ENCODE data around the gene GALK1.
"Not testable (repeated sequence)": the region's sequence is repeated elsewhere in the genome, so short reads cannot be mapped to it uniquely, and the experiment has no call there.

The GALK1 gene

DNA sequence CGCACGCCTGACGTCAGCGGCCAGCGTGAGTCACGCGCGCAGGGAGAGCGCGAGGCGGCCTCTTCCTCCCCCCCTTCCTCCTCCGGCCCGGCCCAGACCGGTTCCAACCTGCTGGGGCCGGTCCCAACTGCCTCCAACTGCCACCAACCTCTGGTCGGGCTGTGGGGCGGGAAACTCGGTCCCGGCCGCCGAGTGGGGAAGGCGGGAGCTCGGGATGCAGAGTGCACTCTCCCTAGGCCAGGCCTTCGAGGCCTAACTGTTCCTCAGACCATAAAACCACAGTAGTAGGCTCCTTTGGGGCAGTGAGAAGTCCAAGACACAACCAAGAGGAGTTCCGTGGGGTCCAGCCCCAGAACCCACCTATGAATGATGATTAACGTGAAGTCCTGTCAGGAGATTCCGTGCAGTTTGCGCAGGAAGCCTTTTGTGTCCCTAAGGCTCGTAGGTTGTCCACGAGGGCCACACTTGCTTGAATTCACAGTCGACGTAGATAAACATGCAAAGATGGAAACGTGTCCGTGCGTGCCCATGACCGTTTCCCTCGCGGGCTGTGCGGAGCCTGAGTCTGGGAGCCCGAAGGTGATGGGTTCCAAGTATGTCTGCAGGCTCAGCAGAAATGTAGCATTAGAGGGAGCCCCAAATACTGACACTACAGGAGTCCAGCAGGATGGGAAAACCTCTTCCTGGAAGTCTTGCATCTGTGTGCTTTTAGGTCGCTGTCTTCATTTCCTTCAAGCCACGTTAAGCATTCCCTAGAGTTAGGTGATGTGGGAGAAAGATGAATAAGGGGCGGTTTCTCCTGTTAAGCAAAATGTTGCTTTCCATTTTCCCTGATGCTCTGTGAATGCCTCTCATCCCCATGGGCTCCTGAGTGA lies 20.3 kb upstream of the GALK1 start:
- H3K27ac ChIP-seq: peak overlapping the region; percentile 98
- peak; percentile 58 for DNase-seq (ENCODE audit: low read depth, low spot score)

DNA sequence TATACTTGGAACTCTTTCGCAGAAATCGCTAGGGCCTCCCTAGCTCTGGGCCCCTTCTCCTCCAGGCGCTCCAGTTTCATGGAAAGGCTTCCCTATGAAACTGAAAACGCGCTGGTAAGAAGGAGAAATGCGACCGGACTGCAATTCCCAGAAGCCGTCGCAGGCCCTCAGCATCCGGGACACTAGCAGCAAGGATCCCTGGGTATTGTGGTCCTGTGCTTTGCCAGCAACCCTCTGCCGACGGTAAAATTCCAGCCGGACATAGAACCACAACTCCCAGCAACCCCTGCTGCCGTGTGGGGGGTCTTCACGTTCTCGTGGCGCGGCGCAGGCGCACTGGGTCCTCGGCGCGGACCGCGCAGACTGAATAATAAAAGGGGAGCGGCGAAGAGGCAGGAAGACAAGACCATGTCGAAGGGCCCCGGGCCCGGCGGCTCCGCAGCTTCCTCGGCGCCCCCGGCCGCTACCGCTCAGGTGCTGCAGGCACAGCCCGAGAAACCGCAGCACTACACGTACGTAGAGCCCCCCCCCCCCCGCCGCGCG lies 19.6 kb upstream of the GALK1 start, which contains the start of gene UNK:
Gene UNK, plus strand, starts transcription at position 334 of the 543 bp plus-strand sequence. Its CDS starts 75 bp downstream, at position 409.
- DNase-seq (ENCODE audit: low read depth, low spot score): peak; percentile 98
- H3K27ac ChIP-seq: peak within 1 kb of the TSS; percentile 98

DNA sequence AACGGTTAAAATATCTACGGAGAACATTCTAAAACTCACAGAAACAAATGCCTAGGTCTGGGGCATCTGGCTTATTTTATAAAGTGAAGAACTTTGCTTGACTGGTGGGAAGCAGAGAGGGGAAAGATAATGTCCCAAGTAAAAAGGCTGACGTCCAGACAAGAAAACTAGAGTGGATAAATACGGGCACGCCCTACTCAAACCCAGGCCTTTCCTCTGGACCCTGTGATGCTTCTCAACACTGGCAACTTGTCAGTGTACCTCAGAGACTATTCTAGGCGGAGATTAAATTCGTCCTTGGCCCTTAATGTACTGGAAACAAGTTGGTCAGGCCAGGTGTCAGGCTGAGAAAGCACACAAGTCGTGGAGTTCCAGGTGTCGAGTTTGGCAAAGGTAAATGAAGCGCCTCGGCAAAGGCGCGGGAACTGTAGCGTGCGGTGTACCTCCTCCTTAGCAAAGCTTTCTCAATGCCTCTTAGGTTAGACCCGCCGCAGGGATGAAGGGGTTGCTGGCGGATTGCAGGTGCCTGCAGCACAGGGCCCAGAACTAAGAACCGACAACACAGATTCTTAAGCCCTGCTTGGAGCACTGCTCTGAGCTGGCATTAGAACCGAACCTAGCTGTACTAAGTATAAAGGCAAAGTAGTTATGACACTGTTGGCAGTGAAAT lies 18.9 kb upstream of the GALK1 start:
- peak overlapping the region; percentile 98 for H3K27ac ChIP-seq
- DNase-seq (ENCODE audit: low read depth, low spot score): no peak

DNA sequence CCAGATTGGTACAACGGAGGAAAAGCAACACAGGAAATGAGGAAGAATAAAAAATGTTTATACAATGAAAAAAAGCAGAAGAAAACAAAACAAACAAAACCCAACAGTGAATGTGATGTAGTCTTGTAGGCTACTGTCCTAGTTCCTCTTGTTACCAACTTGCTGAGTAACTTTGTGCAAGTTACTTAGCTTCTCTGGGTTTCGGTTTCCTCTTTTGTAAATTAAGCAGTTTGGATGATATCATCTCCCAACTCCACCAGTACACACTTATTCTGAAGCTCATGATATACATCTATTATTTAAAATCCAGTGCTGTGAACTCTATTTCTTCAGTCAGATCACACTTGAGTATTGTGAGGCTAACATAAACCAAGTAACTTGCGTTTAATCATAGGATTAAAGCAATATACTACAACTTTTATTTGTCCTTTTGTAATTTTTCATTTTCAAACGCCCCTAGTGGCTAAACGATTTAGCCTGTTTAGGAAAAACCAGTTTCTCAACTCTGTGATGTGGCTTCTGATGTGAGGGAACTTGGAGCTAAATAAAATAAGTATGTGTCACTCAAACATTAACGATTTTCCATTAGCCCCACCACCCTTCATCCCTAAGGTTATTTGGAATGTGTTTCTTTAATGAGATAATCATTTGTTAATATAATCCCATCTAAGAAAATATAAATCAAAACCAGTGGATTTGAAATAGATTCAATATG lies 18.2 kb upstream of the GALK1 start:
- DNase-seq (ENCODE audit: low read depth, low spot score): peak; percentile 61
- peak overlapping the region; percentile 98 for H3K27ac ChIP-seq

DNA sequence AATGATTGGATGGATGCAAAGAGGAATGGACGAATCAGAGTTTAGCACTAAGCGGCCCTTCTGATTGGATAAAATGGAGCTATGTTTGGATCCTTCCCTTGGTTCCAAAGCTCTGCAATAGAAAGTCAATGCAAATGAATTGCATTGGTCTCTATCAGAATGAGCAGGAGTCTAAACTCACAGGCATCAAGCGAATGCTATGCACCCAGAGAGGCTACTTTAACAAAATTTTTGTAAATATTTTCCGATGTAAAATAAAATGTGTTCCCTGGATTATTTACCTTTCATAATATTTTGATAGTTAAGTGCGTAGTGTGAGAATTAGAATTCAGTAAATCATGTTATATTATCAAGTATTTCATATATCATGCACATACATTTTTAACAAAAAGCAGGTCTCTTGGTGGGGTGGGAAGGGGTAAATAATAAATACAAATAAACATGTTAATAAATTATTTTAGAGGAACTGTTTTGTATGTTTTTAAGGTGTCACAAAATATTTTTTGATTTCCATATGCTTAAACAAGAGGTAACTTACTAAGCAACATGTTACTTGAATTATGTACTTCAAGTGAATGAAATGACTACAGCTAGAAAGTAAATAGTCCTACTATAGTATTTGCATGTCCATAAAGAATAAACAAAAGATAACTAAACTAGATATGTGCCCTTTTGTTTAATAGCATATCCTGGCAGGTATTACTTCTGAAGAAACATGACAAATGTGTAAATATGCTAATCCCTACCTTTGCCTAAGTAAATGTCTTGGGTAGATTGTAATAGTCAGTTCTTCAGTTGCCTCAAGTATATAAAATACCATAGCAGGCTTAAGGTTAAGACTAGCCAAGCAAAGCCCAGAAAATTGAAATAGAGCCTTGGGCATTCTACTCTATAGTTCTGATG lies 15.2 kb upstream of the GALK1 start:
- DNase-seq (ENCODE audit: low read depth, low spot score): no peak
- peak overlapping the region; percentile 97 for H3K27ac ChIP-seq

DNA sequence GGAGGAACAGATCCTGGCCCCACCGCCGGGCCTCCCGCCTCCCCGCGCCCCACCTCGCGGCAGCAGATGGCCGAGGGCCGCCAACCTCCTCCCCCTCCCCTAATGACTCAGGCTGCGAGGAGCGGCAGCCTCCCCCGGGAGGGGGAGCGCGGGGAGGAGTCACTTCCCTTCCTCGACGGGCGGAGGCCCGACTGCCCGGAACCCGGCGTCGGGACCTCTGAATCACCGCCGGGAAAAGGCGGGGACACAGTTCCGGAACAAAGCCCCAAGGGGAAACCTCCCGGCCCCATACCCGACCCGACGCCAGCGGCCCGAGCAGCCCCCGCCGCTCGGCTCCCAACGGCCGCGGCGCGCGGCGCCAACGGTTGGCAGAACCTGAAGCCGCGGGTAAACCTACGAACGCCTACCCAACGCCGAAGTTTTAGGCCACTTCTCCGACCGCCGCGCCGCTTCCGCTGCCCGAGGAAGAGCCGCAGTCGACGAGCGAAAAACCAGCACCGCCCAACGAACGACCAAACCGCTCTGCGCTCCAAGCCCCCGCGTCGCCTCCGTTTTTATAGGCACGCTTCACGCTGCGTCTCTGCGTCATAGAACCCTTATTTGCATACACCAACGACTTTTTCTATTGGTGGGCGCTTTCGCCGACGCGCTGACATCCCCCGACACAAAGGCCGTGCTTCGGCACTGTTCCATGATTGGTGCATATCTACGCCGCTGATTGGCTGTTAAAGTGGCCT lies 14.4 kb upstream of the GALK1 start:
- DNase-seq (ENCODE audit: low read depth, low spot score): peak; percentile 98
- H3K27ac ChIP-seq: peak overlapping the region; percentile 97

DNA sequence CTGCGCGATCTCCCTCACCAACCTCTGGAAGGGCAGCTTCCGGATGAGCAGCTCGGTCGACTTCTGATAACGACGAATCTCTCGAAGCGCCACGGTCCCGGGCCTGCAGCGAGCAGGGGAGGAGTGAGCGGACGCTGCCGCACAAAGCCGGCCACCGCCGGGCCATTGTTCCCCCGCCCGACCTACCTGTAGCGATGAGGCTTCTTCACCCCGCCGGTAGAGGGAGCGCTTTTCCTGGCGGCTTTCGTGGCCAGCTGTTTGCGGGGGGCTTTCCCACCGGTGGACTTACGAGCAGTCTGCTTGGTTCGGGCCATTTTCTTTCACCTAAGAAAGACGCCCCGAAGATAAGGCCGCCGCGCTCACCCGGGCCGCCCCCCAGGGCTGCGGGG lies 13.9 kb upstream of the GALK1 start:
- DNase-seq (ENCODE audit: low read depth, low spot score): no peak
- H3K27ac ChIP-seq: peak overlapping the region; percentile 97

DNA sequence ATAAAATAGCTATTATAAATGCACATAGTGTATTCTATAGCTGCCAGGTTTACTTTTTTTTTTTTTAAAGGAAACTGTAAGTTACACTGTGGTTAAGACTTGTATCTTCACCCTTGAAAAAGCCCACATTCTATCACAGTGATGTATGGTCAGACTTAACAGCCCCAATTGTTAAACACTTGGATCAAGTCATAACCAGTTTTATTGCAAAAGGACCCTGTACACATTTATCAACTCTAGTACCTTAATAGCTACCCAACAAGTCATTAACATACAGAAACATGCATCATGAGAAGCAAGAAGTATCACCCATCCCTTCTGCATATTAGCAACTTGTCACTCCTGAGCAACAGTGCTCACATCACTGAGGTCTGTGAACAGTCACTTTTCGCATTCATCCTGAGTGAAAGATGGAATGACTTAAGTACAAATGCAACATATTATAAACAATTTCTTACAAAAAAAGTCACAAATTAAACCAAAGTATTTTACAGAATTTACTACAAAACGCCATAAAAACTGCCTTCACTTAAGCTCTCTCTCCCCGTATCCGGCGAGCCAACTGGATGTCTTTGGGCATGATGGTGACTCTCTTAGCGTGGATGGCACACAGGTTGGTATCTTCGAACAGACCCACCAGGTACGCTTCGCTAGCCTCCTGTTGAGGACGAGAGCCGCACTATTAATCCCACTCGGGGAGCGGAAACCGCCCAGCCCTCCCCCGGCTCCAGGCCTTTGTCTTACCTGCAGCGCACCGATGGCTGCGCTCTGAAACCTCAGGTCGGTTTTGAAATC lies 13.3 kb upstream of the GALK1 start:
- H3K27ac ChIP-seq: peak overlapping the region; percentile 97
- DNase-seq (ENCODE audit: low read depth, low spot score): not testable (repeated sequence)

DNA sequence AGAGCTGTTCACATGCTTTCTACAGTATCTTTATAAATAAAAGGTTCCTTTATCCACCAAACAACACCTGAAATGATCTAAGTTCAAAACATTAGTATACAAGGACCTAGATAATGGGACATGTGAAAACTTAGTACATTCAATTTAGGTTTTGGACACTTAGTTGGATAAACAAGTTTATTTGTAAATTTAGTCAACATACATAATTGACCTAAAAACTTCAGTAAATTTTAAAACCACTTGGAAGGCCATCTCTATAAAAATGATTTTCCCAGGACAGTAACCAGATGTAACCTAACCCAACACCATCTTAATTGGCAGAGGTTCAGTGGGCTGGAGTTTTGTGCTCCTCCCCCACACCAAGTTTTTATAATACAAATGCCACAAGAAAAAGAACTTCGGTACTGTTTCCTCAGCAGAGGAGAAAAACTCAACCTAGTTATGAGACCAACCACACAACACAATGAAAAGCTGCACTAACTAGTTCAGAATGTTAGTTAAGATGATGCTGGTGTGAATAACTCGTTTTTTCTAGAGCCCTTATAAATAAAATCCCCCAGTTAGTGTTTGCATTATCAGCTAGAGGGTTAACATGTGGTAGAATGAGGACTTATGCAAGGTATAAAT lies 12.4 kb upstream of the GALK1 start:
- H3K27ac ChIP-seq: peak overlapping the region; percentile 97
- no peak for DNase-seq (ENCODE audit: low read depth, low spot score)

DNA sequence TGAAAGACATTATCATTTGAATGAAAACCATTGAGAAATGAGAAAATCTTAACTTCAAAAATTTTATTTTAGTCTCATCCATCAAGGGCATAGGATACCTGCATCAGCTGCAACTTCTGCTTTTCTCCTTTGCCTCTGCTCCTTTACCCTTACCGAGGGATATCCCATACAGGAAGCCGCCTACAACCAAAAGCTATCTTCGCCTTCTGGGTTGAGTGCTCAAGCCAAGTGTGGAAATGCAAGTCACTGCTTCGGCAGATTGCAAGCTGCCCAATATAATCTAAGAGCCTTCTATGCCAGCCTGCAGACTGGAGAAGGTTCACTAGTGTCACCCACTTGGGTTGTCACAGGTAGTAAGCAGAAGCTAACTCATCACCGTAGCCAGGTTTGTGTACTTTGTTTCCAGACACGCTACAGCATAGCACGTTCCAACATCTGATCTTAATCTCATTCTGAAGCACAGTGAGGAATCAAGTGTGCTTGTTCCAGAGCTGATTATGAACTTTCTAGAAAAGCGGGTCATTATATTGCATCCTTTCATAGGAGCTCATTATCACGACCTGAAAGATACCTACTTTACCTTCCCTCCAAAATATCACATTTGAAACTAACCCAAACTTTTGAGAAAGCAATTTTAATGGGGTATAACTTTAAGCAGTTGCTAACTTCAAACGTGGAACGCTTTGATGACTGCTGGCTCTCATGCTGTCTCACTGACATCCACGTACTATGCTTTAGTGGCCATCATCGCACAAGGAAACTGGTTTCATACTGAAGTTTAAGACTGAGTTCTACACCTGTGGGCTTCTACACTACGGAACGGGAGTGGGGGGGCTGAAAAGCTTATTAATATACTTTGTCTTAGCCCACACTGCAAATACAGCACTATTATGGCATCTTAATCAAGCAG lies 11.6 kb upstream of the GALK1 start:
- no peak for DNase-seq (ENCODE audit: low read depth, low spot score)
- peak overlapping the region; percentile 97 for H3K27ac ChIP-seq

DNA sequence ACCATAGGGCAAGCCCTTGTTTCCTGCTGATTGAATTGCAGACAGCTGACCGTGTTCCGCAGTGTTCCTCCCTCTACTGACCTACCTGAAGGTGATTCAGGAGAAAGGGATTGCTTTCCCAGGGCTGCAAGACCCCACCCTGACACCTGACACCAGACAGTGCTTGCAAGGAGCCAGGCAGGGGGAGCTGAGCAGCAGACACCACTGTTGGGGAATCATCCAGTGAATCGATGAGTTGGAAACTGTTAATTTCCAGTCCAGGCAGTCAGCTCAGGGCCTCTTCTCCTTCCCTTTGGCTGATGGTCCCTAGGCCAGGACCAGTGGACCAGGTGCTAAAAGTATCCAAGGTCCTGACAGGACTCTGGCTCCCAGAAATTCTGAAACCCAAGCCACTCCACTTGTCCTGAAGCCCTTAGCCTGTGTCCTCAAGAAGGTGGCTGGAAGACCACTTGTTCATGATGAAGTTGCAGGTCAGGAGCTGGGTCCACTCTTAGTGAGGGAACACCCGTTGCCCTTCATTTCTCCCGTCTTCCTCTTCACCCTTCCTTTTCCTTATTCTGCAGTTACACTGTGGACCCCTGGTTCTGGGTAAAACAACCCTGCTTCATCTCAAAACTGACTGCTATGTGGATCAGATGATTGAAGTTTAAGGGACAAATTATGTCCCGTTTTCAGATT lies 10.1 kb upstream of the GALK1 start:
- H3K27ac ChIP-seq: peak overlapping the region; percentile 97

DNA sequence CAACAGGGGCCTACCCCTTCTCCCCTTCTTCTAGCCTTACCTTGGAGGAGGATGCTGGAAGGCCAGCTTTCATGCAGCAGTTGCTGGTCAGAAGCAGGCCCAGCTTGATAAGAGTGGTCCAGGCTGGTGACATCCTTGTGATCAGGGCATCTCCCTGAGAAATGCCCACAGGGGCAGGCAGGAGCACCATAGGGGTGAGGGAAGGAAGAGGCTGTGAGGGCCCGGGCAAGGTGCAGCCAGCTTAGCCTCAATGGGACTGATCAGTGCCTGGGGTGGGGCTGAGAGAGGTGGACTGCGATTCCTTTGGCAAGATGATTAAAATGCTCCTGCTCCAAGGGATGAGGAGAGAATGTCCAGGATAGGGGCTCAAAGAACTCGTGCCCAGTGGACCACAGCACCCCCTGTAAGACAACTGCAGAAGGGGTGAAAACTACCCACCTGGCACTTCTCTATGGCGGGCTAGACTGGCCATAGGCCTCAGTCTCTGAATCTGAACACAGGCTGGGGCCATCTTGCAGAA lies 9.5 kb upstream of the GALK1 start:
- H3K27ac ChIP-seq: peak overlapping the region; percentile 97
- no peak for DNase-seq (ENCODE audit: low read depth, low spot score)

More for the DNA sequence above, 10.1 kb upstream of the GALK1 start:
- no peak for DNase-seq (ENCODE audit: low read depth, low spot score)

DNA sequence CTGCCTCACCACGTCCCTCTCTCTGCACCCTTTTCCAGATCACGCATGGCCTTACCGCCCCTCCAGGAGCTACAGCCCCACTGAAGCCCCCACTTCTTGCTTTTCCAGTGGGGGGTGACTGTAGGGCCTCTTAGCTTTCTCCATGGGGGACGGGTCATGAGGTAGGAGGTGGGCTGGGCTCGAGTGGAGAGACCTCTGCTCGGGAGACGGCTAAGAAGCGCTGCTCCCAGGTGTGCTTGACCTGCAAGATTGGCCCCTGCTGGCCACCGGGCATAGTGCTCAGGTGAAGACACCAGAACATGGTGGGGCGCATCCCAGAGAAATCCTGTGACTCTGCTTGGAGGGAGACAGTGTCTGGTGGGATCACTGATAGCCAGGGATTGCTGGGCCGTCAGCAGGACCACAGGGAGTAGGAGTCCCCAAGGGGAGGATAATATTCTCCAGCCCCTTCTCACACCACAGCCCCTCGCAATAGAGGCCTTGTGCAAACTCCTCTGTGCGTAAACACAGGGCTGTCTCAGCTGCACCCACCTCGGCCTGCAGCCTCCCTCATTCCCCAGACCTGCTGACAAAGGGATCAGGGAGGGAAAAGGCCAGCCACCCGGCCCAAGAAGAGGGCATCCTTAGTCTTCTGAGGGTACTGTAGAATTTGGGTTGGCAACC lies 8.9 kb upstream of the GALK1 start:
- H3K27ac ChIP-seq: no peak overlapping the region
- no peak for DNase-seq (ENCODE audit: low read depth, low spot score)

DNA sequence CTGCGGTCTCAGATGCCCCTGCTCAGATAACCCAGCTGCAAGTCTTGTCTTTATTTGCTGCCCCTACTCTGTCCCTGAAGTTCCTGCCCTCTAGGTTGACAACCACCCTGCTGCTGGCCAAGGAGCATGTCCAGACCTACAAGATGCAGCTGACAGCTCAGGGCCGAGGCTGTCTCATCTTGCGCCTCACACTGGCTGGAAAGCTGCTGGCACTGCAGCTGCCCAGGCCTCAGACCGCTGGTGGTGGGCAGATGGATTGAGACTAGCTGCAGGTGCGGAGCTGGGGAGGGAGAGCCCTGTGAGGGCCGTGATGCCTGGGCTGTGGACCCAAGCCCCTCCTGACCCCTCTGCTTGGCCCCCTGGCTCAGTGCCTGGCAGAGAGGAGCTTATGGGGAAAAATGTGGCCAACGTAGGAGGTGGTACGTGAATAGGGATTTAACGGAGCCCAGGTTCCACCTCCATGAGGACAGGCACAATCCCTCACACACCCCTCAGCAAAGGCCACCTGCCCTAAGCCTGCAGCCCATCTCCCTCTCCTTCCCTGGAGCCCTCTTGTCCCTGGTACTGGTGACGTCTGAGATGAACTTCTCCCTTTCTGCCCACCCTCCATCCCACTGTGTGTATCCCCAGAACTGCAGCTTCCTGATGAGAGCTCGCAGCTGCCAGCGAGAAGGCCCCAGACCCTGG lies 8.3 kb upstream of the GALK1 start:
- no peak overlapping the region for H3K27ac ChIP-seq

More for the DNA sequence above, 8.3 kb upstream of the GALK1 start:
- DNase-seq (ENCODE audit: low read depth, low spot score): no peak
